Activated CD4-positive, alpha-beta T cell treated with anti-CD3 and anti-CD28 coated beads for 36 hours (primary cell): ENCODE measurements around the gene C4A. TPM values are rescaled to one million over a fixed set of nuclear protein-coding genes. Genes with fewer than 3 reads are reported as not detected.
"Not testable (repeated sequence)": the region's sequence is repeated elsewhere in the genome, so short reads cannot be mapped to it uniquely, and the experiment has no call there.

Experiments
- ATAC-seq: fragments of 200-7000 bp; cut with Tn5 transposase; one replicate; pipeline ENCODE4 v1.10.0; 2021; ENCODE audit warnings: mild to moderate bottlenecking, moderate library complexity
- CTCF ChIA-PET: fragments of 350-600 bp; sonication (Branson Sonifier 250); formaldehyde crosslinking; loops from one replicate; lab custom pipeline; 2021; ENCODE audit warnings: antibody characterized with exemption; lab: Charles Lee
- POLR2A ChIA-PET: fragments of 350-600 bp; sonication (Branson Sonifier 250); formaldehyde crosslinking; loops from one replicate; lab custom pipeline; 2021; ENCODE audit warnings: antibody characterized with exemption, inconsistent platforms; lab: Charles Lee
- DNase-seq: peaks from one replicate; pipeline ENCODE4 v3.0.0-alpha.2; 2020
- H3K27ac Mint-ChIP-seq: one replicate; pipeline ENCODE4 v1.8.0; 2021; ENCODE audit warnings: mixed read lengths
- H3K27me3 Mint-ChIP-seq: one replicate; pipeline ENCODE4 v1.8.0; 2021; ENCODE audit warnings: mixed read lengths
- H3K36me3 Mint-ChIP-seq: one replicate; pipeline ENCODE4 v1.8.0; 2021; ENCODE audit warnings: low read depth, mixed read lengths
- H3K4me1 Mint-ChIP-seq: one replicate; pipeline ENCODE4 v1.8.0; 2021; ENCODE audit warnings: mixed read lengths
- H3K4me3 Mint-ChIP-seq: one replicate; pipeline ENCODE4 v1.8.0; 2021; ENCODE audit warnings: mild to moderate bottlenecking, moderate library complexity, mixed read lengths
- H3K9me3 Mint-ChIP-seq: one replicate; pipeline ENCODE4 v1.8.0; 2021; ENCODE audit warnings: low read depth, mixed read lengths
- intact Hi-C, 2 experiments: fragments of 100-400 bp; cut with DNase I in 1 of 2; cut with micrococcal nuclease in 1 of 2; formaldehyde crosslinking; loops; one replicate each; pipeline versions ENCODE4 v1.14.2 to v1.15.1; 2022 to 2024; cut with DNase I, micrococcal nuclease
- total RNA-seq, 2 experiments: library from RNA; stranded (reverse); gene quantifications; one replicate each; pipeline ENCODE4 v1.2.3, GENCODE V29; 2021

Gene C4A
- total RNA-seq, 2 experiments from 2014 or later = 3.4 to 3.9 TPM

GRCh38 chr6:32005991-32006529, 24.2 kb downstream of the C4A start:
- H3K9me3 Mint-ChIP-seq, H3K27me3 Mint-ChIP-seq, POLR2A ChIA-PET, ATAC-seq, H3K36me3 Mint-ChIP-seq, H3K27ac Mint-ChIP-seq, intact Hi-C loops, H3K4me1 Mint-ChIP-seq, CTCF ChIA-PET, DNase-seq, H3K4me3 Mint-ChIP-seq: not testable (repeated sequence)

DNA sequence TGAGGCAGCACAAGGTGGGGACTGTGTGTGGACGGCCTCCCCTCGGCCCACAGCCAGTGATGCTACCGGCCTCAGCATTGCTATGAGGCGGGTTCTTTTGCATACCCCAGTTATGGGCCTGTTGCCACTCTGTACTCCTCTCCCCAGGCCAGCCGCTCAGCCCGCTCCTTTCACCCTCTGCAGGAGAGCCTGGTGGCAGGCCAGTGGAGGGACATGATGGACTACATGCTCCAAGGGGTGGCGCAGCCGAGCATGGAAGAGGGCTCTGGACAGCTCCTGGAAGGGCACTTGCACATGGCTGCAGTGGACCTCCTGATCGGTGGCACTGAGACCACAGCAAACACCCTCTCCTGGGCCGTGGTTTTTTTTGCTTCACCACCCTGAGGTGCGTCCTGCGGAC, 25.2 kb downstream of the C4A start:
- POLR2A ChIA-PET, H3K27ac Mint-ChIP-seq, DNase-seq, H3K27me3 Mint-ChIP-seq, CTCF ChIA-PET, H3K4me3 Mint-ChIP-seq, H3K9me3 Mint-ChIP-seq, intact Hi-C loops, ATAC-seq, H3K4me1 Mint-ChIP-seq, H3K36me3 Mint-ChIP-seq: not testable (repeated sequence)

- H3K36me3 Mint-ChIP-seq, H3K9me3 Mint-ChIP-seq, H3K4me1 Mint-ChIP-seq, POLR2A ChIA-PET, H3K4me3 Mint-ChIP-seq, DNase-seq, ATAC-seq, CTCF ChIA-PET, intact Hi-C loops, H3K27me3 Mint-ChIP-seq, H3K27ac Mint-ChIP-seq: not testable (repeated sequence)
Measured at GRCh38 chr6:32008037-32008436, 26.2 kb downstream of the C4A start.

DNA sequence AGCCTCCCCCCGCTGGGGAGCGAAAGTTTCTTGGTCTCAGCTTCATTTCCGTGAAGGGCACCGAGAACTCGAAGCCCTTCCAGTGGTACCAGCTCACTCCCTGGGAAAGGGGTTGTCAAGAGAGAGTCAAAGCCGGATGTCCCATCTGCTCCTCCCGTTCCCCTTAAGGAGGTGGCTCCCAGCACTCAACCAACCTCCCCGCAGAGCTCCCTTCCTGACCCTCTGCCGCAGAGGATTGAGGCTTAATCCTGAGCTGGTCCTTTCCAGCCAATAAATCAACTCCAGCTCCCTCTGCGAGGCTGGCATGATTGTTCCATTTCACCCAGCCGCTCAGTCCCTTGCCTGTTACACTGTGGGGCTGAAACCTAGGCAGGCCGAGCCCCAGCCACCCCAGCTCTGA, 26.8 kb downstream of the C4A start:
- DNase-seq, H3K4me1 Mint-ChIP-seq, H3K27me3 Mint-ChIP-seq, H3K36me3 Mint-ChIP-seq, intact Hi-C loops, H3K27ac Mint-ChIP-seq, H3K9me3 Mint-ChIP-seq, ATAC-seq, CTCF ChIA-PET, POLR2A ChIA-PET, H3K4me3 Mint-ChIP-seq: not testable (repeated sequence)

DNA sequence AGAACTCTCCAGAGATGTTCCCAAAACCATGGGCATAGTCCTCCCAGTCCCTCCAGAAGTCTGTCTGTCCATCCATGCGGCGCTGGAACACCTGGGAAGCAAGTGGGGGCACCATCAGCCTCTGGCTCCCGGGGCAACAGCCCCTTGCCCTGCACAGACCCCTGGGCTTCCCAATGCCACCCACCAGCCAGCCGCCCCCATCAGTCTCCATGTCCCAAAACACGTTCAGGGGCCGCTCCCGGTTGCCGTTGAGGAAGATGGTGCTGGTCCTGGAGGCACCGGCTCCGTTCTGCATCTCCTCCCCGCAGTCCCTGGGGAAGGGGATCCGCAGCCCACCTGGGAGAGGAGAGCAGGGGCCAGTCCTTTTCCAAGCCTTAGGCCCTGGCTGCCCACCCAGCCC, 27.7 kb downstream of the C4A start:
- intact Hi-C loops, CTCF ChIA-PET: not testable (repeated sequence)

DNA sequence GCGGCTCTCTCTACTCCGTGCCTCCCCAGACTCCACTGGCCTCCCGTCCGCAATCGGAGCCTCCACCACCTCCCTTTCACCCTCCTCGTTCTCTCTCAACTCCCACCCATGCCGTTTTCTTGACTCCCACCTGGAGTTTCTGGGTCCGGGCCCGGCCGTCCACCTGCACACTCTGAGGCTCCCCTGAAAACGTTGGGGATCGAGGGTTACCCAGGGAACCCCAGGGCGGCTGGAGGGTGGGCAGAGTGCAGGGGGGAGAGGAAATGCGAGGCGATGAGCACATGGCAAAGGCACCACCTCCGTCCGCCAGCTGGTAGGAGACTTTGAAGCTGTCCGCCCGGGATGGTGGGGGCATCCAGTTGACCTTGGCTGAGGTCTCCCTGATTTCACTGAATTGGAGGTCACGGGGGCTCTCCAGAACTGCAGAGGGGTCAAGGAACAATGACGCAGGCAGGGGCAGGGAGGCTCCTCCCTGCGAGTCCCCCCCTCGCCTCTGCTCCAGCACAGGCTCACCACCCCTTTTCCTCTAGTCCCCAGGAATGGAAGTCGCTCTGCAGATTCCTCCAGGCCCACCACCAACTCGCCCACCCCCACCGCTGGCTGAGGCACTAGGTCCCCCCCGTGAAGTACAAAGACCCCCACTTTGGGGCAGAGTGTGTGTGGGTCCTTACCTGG, 29.1 kb downstream of the C4A start:
- intact Hi-C loops, H3K36me3 Mint-ChIP-seq, DNase-seq, H3K27ac Mint-ChIP-seq, H3K4me1 Mint-ChIP-seq, H3K9me3 Mint-ChIP-seq, POLR2A ChIA-PET, H3K27me3 Mint-ChIP-seq, ATAC-seq, H3K4me3 Mint-ChIP-seq, CTCF ChIA-PET: not testable (repeated sequence)

More for the DNA sequence above, 27.7 kb downstream of the C4A start:
- H3K4me3 Mint-ChIP-seq, H3K27ac Mint-ChIP-seq, DNase-seq, ATAC-seq, H3K36me3 Mint-ChIP-seq, POLR2A ChIA-PET, H3K27me3 Mint-ChIP-seq, H3K9me3 Mint-ChIP-seq, H3K4me1 Mint-ChIP-seq: not testable (repeated sequence)

DNA sequence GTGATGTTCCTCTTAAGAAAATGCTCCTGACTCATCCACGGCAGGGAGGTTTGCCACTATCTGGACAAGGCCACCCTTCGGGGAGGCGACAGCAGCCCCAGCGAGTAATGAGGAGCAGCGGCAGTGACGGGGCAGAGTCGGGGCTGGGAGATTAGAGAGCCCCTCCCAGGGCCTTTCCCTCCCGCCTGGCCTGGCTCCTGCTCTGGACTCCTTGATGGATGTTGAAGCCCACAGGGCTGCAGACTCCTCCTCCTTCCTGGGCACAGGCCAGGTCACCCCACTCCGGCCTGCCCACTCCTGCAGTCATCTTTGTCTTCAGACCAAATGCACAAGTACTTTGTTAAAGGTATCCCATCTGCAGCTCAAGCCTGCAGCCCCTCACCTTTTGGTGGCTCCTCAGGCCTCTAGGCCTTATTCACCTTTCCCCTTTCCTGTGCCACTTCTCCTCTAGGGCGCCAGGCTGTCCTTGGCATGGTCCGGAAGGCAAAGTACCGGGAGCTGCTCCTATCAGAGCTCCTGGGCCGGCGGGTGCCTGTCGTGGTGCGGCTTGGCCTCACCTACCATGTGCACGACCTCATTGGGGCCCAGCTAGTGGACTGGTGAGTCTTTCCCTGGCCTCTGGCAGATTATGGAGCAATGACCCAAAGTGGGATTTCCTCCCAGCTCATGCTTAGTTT, 31.2 kb downstream of the C4A start:
- intact Hi-C loops, H3K36me3 Mint-ChIP-seq, CTCF ChIA-PET, H3K27me3 Mint-ChIP-seq, H3K4me1 Mint-ChIP-seq, H3K27ac Mint-ChIP-seq, H3K4me3 Mint-ChIP-seq, DNase-seq, H3K9me3 Mint-ChIP-seq, ATAC-seq, POLR2A ChIA-PET: not testable (repeated sequence)

DNA sequence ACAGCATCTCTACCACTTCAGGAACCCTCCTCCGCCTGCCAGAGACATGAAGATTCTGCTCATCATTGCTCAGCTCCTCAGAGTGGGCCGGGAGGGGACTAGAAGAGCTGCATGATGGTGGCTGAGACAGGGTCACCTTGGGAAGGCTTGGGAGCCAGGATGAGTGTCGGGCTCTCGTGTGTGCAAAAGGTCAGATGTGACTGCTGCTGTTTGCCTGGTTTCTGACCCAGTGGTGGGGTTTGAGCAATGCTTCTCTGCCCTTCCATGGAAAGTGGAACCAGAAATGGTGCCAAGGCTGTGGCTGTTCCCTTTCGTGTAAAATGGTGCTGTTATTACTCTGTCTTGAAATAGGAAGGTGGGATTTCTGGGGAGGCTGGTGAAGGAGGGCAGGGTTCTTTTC, 31.9 kb downstream of the C4A start:
- POLR2A ChIA-PET, DNase-seq, H3K4me3 Mint-ChIP-seq, H3K9me3 Mint-ChIP-seq, intact Hi-C loops, H3K4me1 Mint-ChIP-seq, ATAC-seq, CTCF ChIA-PET, H3K27me3 Mint-ChIP-seq, H3K36me3 Mint-ChIP-seq, H3K27ac Mint-ChIP-seq: not testable (repeated sequence)

GRCh38 chr6:32014547-32014946, 32.7 kb downstream of the C4A start, which contains the start of gene C4B:
C4B (plus strand) TSS chr6:32014795; CDS start chr6:32014846, 51 bp downstream.
- H3K27ac Mint-ChIP-seq, POLR2A ChIA-PET, ATAC-seq, H3K9me3 Mint-ChIP-seq, CTCF ChIA-PET, H3K4me3 Mint-ChIP-seq, DNase-seq, H3K36me3 Mint-ChIP-seq, H3K4me1 Mint-ChIP-seq, H3K27me3 Mint-ChIP-seq, intact Hi-C loops: not testable (repeated sequence)

DNA sequence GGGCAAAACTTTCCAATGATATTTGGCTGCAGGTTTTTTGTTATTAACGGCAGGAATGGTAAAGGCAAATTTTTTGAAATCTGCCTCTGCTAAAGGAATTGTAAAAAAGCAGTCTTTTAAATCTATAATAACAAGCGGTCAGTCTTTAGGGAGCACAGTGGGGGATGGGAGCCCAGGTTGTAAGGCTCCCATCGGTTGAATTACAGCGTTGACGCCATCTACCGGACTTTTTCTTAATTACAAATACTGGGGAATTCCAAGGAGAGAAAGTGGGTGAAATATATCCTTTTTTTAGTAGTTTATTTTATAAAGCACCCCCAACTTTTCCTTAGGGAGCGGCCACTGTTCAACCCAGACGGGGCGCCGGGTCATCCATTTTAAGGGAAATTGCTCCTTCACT, 40.2 kb downstream of the C4A start:
- POLR2A ChIA-PET, H3K9me3 Mint-ChIP-seq, H3K27me3 Mint-ChIP-seq, intact Hi-C loops, ATAC-seq, CTCF ChIA-PET, DNase-seq, H3K4me1 Mint-ChIP-seq, H3K27ac Mint-ChIP-seq, H3K36me3 Mint-ChIP-seq, H3K4me3 Mint-ChIP-seq: not testable (repeated sequence)

- ATAC-seq, CTCF ChIA-PET, DNase-seq, intact Hi-C loops, H3K4me1 Mint-ChIP-seq, H3K9me3 Mint-ChIP-seq, H3K27me3 Mint-ChIP-seq, H3K27ac Mint-ChIP-seq, H3K36me3 Mint-ChIP-seq, POLR2A ChIA-PET, H3K4me3 Mint-ChIP-seq: not testable (repeated sequence)
Measured at GRCh38 chr6:32028631-32029030, 46.8 kb downstream of the C4A start.

- H3K27me3 Mint-ChIP-seq, H3K4me3 Mint-ChIP-seq, POLR2A ChIA-PET, DNase-seq, H3K9me3 Mint-ChIP-seq, H3K36me3 Mint-ChIP-seq, H3K27ac Mint-ChIP-seq, H3K4me1 Mint-ChIP-seq, CTCF ChIA-PET, ATAC-seq, intact Hi-C loops: not testable (repeated sequence)
Measured at GRCh38 chr6:32029553-32029952, 47.7 kb downstream of the C4A start.
